Stimulated activated CD4-positive, alpha-beta T cell treated with anti-CD3 and anti-CD28 coated beads, Interleukin-12 subunit alpha, Interleukin-12 subunit beta, amount 100 ng/mL, for 48 hours (primary cell): Measurements from ENCODE around the gene RTN4RL1.
"Not testable (repeated sequence)": the region's sequence is repeated elsewhere in the genome, so short reads cannot be mapped to it uniquely, and the experiment has no call there.

ENCODE experiments used
- DNase-seq, 3 donors: peaks; one replicate each; pipeline ENCODE4 v3.0.0-alpha.2; 2020; ENCODE audit warnings: low read depth in 2 of 3, low spot score in 1 of 3

The RTN4RL1 gene

GRCh38 chr17:1898332-1898731, 126.8 kb downstream of the RTN4RL1 start:
- DNase-seq, result no peak

GRCh38 chr17:1897105-1897656, 128.0 kb downstream of the RTN4RL1 start:
- DNase-seq, result no peak

- no peak for DNase-seq
Measured at GRCh38 chr17:1896243-1897104, 128.7 kb downstream of the RTN4RL1 start.

- DNase-seq, result not testable (repeated sequence)
Measured at GRCh38 chr17:1895479-1895878, 129.7 kb downstream of the RTN4RL1 start.

- DNase-seq, result no peak
Measured at GRCh38 chr17:1894753-1895339, 130.3 kb downstream of the RTN4RL1 start.

- DNase-seq, result no peak
Measured at GRCh38 chr17:1890758-1891450, 134.2 kb downstream of the RTN4RL1 start.

- DNase-seq, result no peak
Measured at GRCh38 chr17:1888741-1889140, 136.4 kb downstream of the RTN4RL1 start.
